LNCAP (cell line): ENCODE results near the gene ZNF70.

Experiments used
- CTCF ChIP-seq: fragments of 450-650 bp; IDR thresholded peaks from 2 replicates; pipeline ENCODE4 v1.5.1; 2017; ENCODE audit warnings: mild to moderate bottlenecking

The ZNF70 gene

GRCh38 chr22:23718371-23719165 is 32.3 kb downstream of the ZNF70 start:
- no peak for TF ChIP-seq CTCF

- TF ChIP-seq CTCF = no peak
These were observed 33.8 kb downstream of the ZNF70 start for GRCh38 chr22:23716811-23717801.

GRCh38 chr22:23715806-23716375 is 35.0 kb downstream of the ZNF70 start:
- no peak for TF ChIP-seq CTCF

GRCh38 chr22:23714596-23715578 is 36.0 kb downstream of the ZNF70 start:
- no peak for TF ChIP-seq CTCF

- no peak for TF ChIP-seq CTCF
These were observed 37.0 kb downstream of the ZNF70 start for GRCh38 chr22:23713696-23714595.

GRCh38 chr22:23712256-23712655 is 38.7 kb downstream of the ZNF70 start:
- TF ChIP-seq CTCF = no peak
